HG03432 (cell line): Measurements from ENCODE around the gene TRPV5.
"Not testable (repeated sequence)": the region's sequence is repeated elsewhere in the genome, so short reads cannot be mapped to it uniquely, and the experiment has no call there.

Experiments
- ATAC-seq: cut with Tn5 transposase; IDR thresholded peaks from one replicate; pipeline ENCODE4 v1.9.1; 2021; ENCODE audit warnings: mild to moderate bottlenecking, moderate library complexity; ENCODE audit not compliant: unreplicated experiment

The TRPV5 gene

GRCh38 chr7:142933624-142934023 is at the start of gene TRPV5:
Gene TRPV5, minus strand, starts transcription at chr7:142933746. Its CDS starts 287 bp downstream, at chr7:142933459.
- ATAC-seq = no peak

DNA sequence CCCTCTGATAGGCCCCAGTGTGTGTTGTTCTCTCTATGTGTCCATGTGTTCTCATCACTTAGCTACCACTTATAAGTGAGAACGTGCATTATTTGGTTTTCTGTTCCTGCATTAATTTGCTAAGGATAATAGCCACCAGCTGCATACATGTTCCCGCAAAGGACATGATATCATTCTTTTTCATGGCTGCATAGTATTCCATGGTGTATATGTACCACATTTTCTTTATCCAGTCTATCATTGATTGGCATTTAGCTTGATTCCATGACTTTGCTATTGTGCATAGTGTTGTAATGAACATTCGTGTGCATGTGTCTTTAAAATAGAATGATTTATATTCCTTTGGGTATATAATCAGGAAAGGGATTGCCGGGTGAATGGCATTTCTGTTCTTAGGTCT is 44.9 kb upstream of the TRPV5 start:
- not testable (repeated sequence) for ATAC-seq

GRCh38 chr7:142974626-142975025 is 41.1 kb upstream of the TRPV5 start:
- ATAC-seq = no peak

- ATAC-seq = no peak
Observed at GRCh38 chr7:142969183-142969582, 35.6 kb upstream of the TRPV5 start.

DNA sequence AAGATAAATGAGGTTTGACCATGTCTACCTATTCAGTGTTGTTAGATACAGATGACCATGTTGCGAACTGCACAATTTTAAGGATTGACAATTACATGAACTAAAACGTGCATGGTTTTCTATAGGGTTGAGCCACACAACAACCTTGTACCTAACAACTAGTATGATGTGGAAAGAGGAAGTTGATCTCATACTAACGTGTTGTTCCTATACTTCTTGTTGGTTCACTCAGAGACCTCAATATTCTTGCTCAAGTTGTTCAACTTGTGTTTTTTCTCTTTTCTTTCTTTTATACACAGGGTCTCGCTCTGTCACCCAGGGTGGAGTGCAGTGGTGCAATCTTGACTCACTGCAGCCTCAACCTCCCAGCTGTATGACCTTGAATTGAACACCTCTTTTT is 34.7 kb upstream of the TRPV5 start:
- no peak for ATAC-seq

- ATAC-seq = no peak
Observed at GRCh38 chr7:142964502-142965246, 31.1 kb upstream of the TRPV5 start.

DNA sequence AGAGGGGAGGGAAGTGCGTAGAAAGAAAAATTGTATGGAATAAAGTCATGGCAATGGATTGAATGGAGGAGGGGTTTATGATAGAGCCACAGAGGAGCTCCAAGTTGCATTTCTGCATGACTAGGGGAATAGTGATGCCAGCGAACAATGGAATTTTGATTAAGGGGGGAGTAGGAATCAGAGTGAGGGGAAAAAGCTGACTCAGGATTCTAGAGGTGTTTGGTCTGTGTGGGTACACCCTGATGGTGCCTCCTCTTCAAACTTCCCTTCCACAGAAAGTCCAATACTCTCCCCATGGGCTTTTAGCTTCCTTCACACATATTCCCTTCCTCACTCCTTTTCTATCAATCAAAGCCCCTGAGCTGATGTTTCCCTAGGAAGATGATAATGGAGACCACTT is 30.4 kb upstream of the TRPV5 start:
- no peak for ATAC-seq

GRCh38 chr7:142962991-142963390 is 29.4 kb upstream of the TRPV5 start:
- no peak for ATAC-seq

DNA sequence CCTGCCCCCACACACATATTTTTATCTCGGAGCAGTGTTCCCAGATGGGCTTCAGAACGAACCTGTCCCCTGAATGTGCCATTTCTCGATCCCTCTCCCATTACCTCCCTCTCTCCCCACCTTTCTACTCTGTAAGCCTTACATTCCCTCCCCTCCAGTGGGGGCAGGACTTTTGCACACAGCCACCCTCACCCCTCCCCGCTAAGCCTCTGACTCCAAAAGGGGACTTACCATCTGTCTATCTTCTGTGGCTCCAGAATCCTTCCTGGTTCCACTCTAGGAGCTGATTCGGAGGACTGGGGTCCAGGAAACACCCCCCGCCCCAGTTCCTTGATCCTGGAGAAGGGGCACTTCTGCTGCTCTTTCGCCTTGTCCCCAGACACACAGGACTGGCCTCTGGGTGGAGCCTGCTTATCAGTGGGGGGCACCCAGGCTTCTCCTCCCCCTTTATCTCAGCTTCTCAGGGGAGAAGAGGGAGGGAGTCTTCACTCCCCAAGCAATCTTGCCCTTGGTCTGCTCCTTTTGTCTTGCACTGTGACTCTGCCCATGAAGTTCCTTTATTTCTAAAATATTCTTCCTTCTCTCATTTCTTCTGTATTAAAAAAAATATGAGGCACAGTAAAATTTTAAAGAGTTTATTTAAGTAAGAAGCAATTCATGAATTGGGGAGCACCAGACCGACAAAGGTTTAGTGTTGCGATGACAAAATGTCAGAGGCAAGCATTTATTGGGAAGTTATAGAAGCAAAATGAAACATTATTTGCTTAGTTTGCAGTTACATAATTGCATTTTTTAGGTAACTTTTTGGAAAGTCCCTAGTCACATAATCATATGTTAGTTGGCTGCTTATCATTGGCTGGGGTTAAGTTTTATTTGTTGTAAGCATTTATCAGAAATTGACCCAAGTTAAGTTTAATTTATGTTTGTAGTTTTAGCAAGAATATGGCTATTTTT is 28.7 kb upstream of the TRPV5 start, which contains the start of gene KEL:
TSS of gene KEL (minus strand) at position 391 of the 954 bp plus-strand sequence. CDS start at position 234, 157 bp downstream.
- ATAC-seq = no peak

DNA sequence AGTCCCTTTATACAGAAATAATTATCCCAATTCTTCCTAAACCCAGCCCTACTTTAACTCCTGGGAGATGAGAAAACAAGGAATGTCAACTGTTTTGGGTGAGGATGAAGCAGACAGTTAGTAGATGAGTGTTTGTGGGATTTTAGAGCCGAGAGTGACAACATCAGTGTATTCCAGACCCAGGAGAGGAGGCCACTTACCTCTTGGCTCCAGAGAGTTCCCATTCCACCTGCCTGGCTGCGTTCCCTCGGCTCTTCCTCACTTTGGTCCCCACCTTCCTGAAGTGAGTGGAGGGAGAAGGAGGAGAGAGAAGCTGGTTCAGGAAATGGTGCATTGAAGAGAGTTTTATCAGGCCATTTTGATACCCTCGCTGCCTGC is 28.0 kb upstream of the TRPV5 start:
- no peak for ATAC-seq

- no peak for ATAC-seq
Observed at GRCh38 chr7:142960955-142961512, 27.5 kb upstream of the TRPV5 start.

GRCh38 chr7:142959202-142959601 is 25.7 kb upstream of the TRPV5 start:
- ATAC-seq = no peak

DNA sequence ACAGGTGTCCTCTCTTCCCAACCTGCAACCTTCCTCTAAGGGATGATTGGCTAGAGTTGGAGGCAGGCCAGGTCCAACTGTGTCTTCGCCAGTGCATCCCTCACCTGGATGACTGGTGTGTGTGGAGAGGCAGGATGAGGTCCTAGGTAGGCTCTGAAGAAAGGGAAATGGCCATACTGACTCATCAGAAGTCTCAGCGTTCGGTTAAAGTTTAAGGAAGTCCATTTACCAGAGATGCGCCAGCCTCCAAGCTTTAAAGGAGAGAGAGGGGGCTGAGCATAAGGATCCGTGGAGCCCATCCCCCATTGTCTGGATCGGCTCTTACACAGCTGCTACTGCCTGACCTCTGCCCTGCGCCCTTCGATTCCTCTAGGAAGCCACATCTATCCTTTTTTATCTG is 24.2 kb upstream of the TRPV5 start:
- ATAC-seq = no peak

DNA sequence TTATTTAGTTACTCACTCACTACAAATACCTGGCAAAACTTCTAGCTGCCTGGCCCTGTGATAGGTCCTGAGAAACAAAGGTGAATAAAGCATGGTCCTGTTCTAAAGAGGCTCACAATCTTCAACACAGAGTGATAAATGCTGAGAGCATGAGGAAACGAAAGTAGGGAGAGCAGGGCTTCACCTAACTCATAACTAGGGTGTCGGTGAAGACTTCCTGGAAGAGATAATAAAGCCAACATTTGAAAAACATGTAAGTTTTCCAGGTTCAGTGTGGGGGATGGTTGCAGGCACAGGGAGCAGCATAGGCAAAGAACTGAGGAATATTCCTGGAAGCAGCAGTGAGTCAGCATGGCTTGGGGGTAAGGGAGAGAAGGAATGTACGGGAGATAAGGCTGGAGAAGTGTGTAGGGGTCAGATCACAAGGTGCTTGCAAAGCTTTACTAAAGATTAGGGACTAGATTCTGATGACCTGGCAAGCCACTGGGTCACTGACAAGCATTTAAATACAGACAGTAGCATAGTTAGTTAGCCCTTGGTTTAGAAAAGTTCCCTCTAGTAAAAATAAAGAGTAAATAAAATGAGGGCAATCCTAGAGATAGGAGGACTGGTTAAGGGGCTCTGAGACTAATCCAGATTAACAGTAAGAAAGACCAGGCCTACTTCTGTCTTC is 23.5 kb upstream of the TRPV5 start:
- ATAC-seq = no peak

- no peak for ATAC-seq
Observed at GRCh38 chr7:142954680-142955268, 21.2 kb upstream of the TRPV5 start.

GRCh38 chr7:142950235-142950634 is 16.7 kb upstream of the TRPV5 start:
- ATAC-seq = no peak

DNA sequence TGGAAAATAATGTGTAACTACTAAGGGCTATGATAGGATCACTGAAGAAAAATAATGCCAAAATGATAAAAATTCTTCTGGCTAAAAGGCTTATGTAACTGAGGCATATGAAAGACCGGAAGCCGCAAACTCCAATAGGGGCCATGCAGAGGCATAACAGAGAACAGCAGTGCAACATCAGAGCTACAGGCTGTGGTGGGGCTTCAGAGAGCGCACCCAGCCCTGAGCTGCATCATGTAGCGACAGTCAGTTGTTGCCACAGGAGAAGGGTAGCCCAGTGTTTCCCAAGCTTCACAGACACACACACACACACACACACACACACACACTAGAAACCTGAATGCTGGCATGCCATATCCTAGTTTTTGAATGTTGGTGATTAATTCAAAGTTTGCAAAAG is 15.1 kb upstream of the TRPV5 start:
- ATAC-seq = no peak

- no peak for ATAC-seq
Observed at GRCh38 chr7:142945001-142945400, 11.5 kb upstream of the TRPV5 start.

GRCh38 chr7:142943706-142944268 is 10.2 kb upstream of the TRPV5 start:
- no peak for ATAC-seq

- no peak for ATAC-seq
Observed at GRCh38 chr7:142942746-142943145, 9.2 kb upstream of the TRPV5 start.
